NOMO-1 treated with DMSO at 0.1 percent for 48 hours (cell line): ENCODE data around the gene CDK8.
"Not testable (repeated sequence)": the region's sequence is repeated elsewhere in the genome, so short reads cannot be mapped to it uniquely, and the experiment has no call there.

Source experiments
- DNase-seq: peaks from one replicate; lab custom pipeline; 2025; ENCODE audit not compliant: unreplicated experiment; lab: John Stamatoyannopoulos, UW

The CDK8 gene

GRCh38 chr13:26252006-26252405 lies 1.9 kb upstream of the CDK8 start:
- not testable (repeated sequence) for DNase-seq

GRCh38 chr13:26253262-26253786 lies 605 bp upstream of the CDK8 start:
- no peak for DNase-seq

GRCh38 chr13:26254583-26255111 lies 718 bp downstream of the CDK8 start:
- peak; percentile 27 for DNase-seq

GRCh38 chr13:26255115-26255514 lies 1.2 kb downstream of the CDK8 start:
- DNase-seq: peak; percentile 27

GRCh38 chr13:26255691-26256277 lies 1.9 kb downstream of the CDK8 start:
- DNase-seq: peak; percentile 16

GRCh38 chr13:26257049-26257448 lies 3.1 kb downstream of the CDK8 start:
- DNase-seq: no peak

- DNase-seq: no peak
Measured at GRCh38 chr13:26259634-26260033, 5.7 kb downstream of the CDK8 start.

- no peak for DNase-seq
Measured at GRCh38 chr13:26262156-26262555, 8.2 kb downstream of the CDK8 start.

- DNase-seq: no peak
Measured at GRCh38 chr13:26266311-26266710, 12.4 kb downstream of the CDK8 start.

GRCh38 chr13:26270707-26271106 lies 16.8 kb downstream of the CDK8 start:
- DNase-seq: no peak

- no peak for DNase-seq
Measured at GRCh38 chr13:26272621-26273020, 18.7 kb downstream of the CDK8 start.

- DNase-seq: no peak
Measured at GRCh38 chr13:26280295-26280694, 26.4 kb downstream of the CDK8 start.

GRCh38 chr13:26280822-26281221 lies 26.9 kb downstream of the CDK8 start:
- no peak for DNase-seq

GRCh38 chr13:26285911-26286310 lies 32.0 kb downstream of the CDK8 start:
- DNase-seq: not testable (repeated sequence)

GRCh38 chr13:26288838-26289237 lies 34.9 kb downstream of the CDK8 start:
- not testable (repeated sequence) for DNase-seq

- DNase-seq: no peak
Measured at GRCh38 chr13:26295812-26296211, 41.9 kb downstream of the CDK8 start.

GRCh38 chr13:26299168-26299750 lies 45.3 kb downstream of the CDK8 start:
- DNase-seq: no peak

- no peak for DNase-seq
Measured at GRCh38 chr13:26300140-26300539, 46.2 kb downstream of the CDK8 start.

GRCh38 chr13:26305676-26306075 lies 51.7 kb downstream of the CDK8 start:
- DNase-seq: no peak

GRCh38 chr13:26307701-26308100 lies 53.8 kb downstream of the CDK8 start:
- no peak for DNase-seq

GRCh38 chr13:26308250-26308649 lies 54.3 kb downstream of the CDK8 start:
- no peak for DNase-seq

- DNase-seq: no peak
Measured at GRCh38 chr13:26308836-26309235, 54.9 kb downstream of the CDK8 start.

- DNase-seq: no peak
Measured at GRCh38 chr13:26310003-26310402, 56.1 kb downstream of the CDK8 start.
